ENCODE data around the gene TTLL7. TPM values are rescaled to one million over a fixed set of nuclear protein-coding genes. Genes with fewer than 3 reads are reported as not detected.

Gene TTLL7
- total RNA-seq, 3 donors from 2014 or later, result 6.7 to 15.1 (median 10.8) TPM

GRCh38 chr1:84001501-84001900 is 2.6 kb upstream of the TTLL7 start:
- H3K4me1 ChIP-seq, result no peaks in the 10 kb centered on the region
- TF ChIP-seq POLR2A (IDR thresholded peaks at IDR 0.05) (no peak), CTCF (IDR thresholded peaks at IDR 0.05) (no peak), POLR2AphosphoS5 (IDR thresholded peaks at IDR 0.05) (no peak)
- DNase-seq (ENCODE audit: low spot score in 2 of 2), result no peak
- no peak overlapping the region for H3K27ac ChIP-seq
- H3K9me3 ChIP-seq, result no peaks in the 10 kb centered on the region
- H3K4me3 ChIP-seq, result no peak overlapping the region
- intact Hi-C loops (cut with DNase I; ENCODE audit: low total_unique reads), result no loop called here
- no peaks in the 10 kb centered on the region for H3K27me3 ChIP-seq
- no peaks in the 10 kb centered on the region for H3K36me3 ChIP-seq

DNA sequence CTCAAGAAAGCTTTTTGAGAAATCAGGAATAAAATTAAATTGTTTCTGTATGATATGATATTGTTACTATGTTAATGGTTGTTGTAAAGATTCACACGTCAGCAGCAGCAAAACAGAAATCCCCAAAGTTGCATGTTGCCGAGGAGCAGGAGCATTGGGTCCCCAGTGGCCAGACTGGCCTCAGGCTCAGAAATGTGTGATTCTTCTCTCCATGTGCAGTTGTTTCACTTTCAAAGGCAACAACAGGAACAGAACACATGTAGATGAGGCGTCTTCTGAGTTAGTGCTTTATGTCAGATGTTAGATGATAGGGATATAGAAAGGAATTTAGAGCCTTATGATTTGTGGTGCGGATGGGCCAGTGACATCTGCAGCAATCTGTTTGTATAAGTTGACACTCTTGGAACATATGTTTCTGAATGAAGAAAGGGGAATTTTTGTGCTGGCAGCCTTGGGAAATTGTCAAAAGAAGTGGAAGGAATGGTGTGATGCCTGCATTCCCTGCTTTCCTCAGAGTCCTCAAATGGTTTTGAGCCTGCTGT is 2.1 kb upstream of the TTLL7 start:
- Histone ChIP-seq H3K27me3 (no peaks in the 10 kb centered on the region), H3K4me3 (no peak overlapping the region), H3K9me3 (no peaks in the 10 kb centered on the region), H3K4me1 (no peaks in the 10 kb centered on the region), H3K27ac (no peak overlapping the region), H3K36me3 (no peaks in the 10 kb centered on the region)
- intact Hi-C loops (cut with DNase I; ENCODE audit: low total_unique reads), result no loop called here
- no peak for DNase-seq (ENCODE audit: low spot score in 2 of 2)
- TF ChIP-seq POLR2AphosphoS5 (IDR thresholded peaks at IDR 0.05) (no peak), POLR2A (IDR thresholded peaks at IDR 0.05) (no peak), CTCF (IDR thresholded peaks at IDR 0.05) (no peak)

- Histone ChIP-seq H3K9me3 (no peaks in the 10 kb centered on the region), H3K36me3 (no peaks in the 10 kb centered on the region), H3K27ac (no peak overlapping the region), H3K4me3 (no peak overlapping the region), H3K4me1 (no peaks in the 10 kb centered on the region), H3K27me3 (no peaks in the 10 kb centered on the region)
- DNase-seq (ENCODE audit: low spot score in 2 of 2), result no peak
- intact Hi-C loops (cut with DNase I; ENCODE audit: low total_unique reads), result no loop called here
- TF ChIP-seq CTCF (IDR thresholded peaks at IDR 0.05), result no peak
- no peak for TF ChIP-seq POLR2AphosphoS5 (IDR thresholded peaks at IDR 0.05)
- TF ChIP-seq POLR2A (IDR thresholded peaks at IDR 0.05), result no peak
Observed at GRCh38 chr1:84000196-84000885, 1.4 kb upstream of the TTLL7 start.

GRCh38 chr1:83999316-83999819 is 436 bp upstream of the TTLL7 start:
- Histone ChIP-seq H3K36me3 (no peaks in the 10 kb centered on the region), H3K27me3 (no peaks in the 10 kb centered on the region), H3K4me3 (peak overlapping the region; percentile 54 to 86 (median 64)), H3K27ac (peak overlapping the region; percentile 67 to 69), H3K9me3 (no peaks in the 10 kb centered on the region), H3K4me1 (no peaks in the 10 kb centered on the region)
- peak in 1 of 2 donors; percentile 58 for DNase-seq (ENCODE audit: low spot score in 2 of 2)
- no peak for TF ChIP-seq POLR2AphosphoS5 (IDR thresholded peaks at IDR 0.05)
- TF ChIP-seq CTCF (IDR thresholded peaks at IDR 0.05), result no peak
- no peak for TF ChIP-seq POLR2A (IDR thresholded peaks at IDR 0.05)
- intact Hi-C loops (cut with DNase I; ENCODE audit: low total_unique reads), result no loop called here

DNA sequence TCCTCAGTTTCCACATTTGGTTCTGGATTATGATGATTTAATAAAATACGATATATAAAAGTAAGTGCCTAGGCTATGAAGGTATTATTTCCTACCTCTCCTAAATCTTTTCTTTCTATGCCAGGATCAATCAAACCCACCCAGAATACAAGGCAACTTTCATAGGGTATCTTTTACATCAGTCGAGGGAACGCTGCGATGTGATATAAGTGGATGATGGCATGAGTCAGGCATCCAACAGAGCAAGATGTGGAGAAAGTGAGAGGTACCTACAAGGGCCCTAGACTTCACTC is 781 bp downstream of the TTLL7 start:
- TF ChIP-seq POLR2AphosphoS5 (IDR thresholded peaks at IDR 0.05) (no peak), POLR2A (IDR thresholded peaks at IDR 0.05) (no peak), CTCF (IDR thresholded peaks at IDR 0.05) (no peak)
- intact Hi-C loops (cut with DNase I; ENCODE audit: low total_unique reads), result no loop called here
- no peaks in the 10 kb centered on the region for H3K4me1 ChIP-seq

More for the DNA sequence above, 781 bp downstream of the TTLL7 start:
- Histone ChIP-seq H3K9me3 (no peaks in the 10 kb centered on the region), H3K27ac (peak overlapping the region; percentile 67 to 69), H3K4me3 (peak overlapping the region; percentile 54 to 86 (median 64)), H3K36me3 (no peaks in the 10 kb centered on the region), H3K27me3 (no peaks in the 10 kb centered on the region)
- no peak for DNase-seq (ENCODE audit: low spot score in 2 of 2)
